Left lobe of liver (tissue), 2 donors: Measurements from ENCODE around the gene CCM2L. TPM values are rescaled to one million over a fixed set of nuclear protein-coding genes. Genes with fewer than 3 reads are reported as not detected.
A peak's percentile ranks its signal among the peaks of the same experiment; 100 is the strongest.
"Not testable (repeated sequence)": the region's sequence is repeated elsewhere in the genome, so short reads cannot be mapped to it uniquely, and the experiment has no call there.

Experiments
- ATAC-seq: fragments of 200-7000 bp; cut with Tn5 transposase; one replicate; pipeline ENCODE4 v1.9.1; 2020; ENCODE audit warnings: mild to moderate bottlenecking, moderate library complexity
- DNase-seq: peaks from one replicate; pipeline ENCODE4 v3.0.0-alpha.2; 2020; ENCODE audit warnings: low spot score
- total RNA-seq: library from RNA; stranded (reverse); gene quantifications from one replicate; pipeline ENCODE4 v1.2.1, GENCODE V29; 2021
- donor health status: DM: no; HTN: no; CAD: no; lungs with moderate emphysema.
- donor health status: DM: no; HTN: yes; CAD: no.

Gene CCM2L
- total RNA-seq, 1 donor from 2014 or later, result 1.5 TPM

GRCh38 chr20:32028647-32029372 is 18.6 kb downstream of the CCM2L start:
- ATAC-seq, result no peak
- no peak for DNase-seq

- ATAC-seq, result no peak
- no peak for DNase-seq
Measured at GRCh38 chr20:32029561-32029960, 19.3 kb downstream of the CCM2L start.

GRCh38 chr20:32031007-32031958 is 21.0 kb downstream of the CCM2L start:
- peak; percentile 95 for ATAC-seq

GRCh38 chr20:32033316-32033715 is 23.1 kb downstream of the CCM2L start:
- DNase-seq (no peak), ATAC-seq (no peak)

More at GRCh38 chr20:32031007-32031958, 21.0 kb downstream of the CCM2L start:
- peak; percentile 79 for DNase-seq

- DNase-seq, ATAC-seq: not testable (repeated sequence)
Measured at GRCh38 chr20:32033721-32034120, 23.5 kb downstream of the CCM2L start.

- ATAC-seq, result peak; percentile 9
- no peak for DNase-seq
Measured at GRCh38 chr20:32034581-32035425, 24.6 kb downstream of the CCM2L start.

GRCh38 chr20:32035426-32035779 is 25.2 kb downstream of the CCM2L start:
- ATAC-seq, result no peak
- no peak for DNase-seq

GRCh38 chr20:32036252-32036651 is 26.0 kb downstream of the CCM2L start:
- no peak for DNase-seq
- no peak for ATAC-seq

- ATAC-seq (no peak), DNase-seq (no peak)
Measured at GRCh38 chr20:32036716-32037485, 26.7 kb downstream of the CCM2L start.

- ATAC-seq (no peak), DNase-seq (no peak)
Measured at GRCh38 chr20:32037929-32038328, 27.7 kb downstream of the CCM2L start.

GRCh38 chr20:32040142-32040953 is 30.1 kb downstream of the CCM2L start:
- ATAC-seq (peak; percentile 63), DNase-seq (no peak)

- ATAC-seq, result no peak
Measured at GRCh38 chr20:32045999-32046398, 35.8 kb downstream of the CCM2L start.

GRCh38 chr20:32050324-32050841 is 40.1 kb downstream of the CCM2L start:
- no peak for DNase-seq
- no peak for ATAC-seq

More at GRCh38 chr20:32045999-32046398, 35.8 kb downstream of the CCM2L start:
- no peak for DNase-seq

GRCh38 chr20:32050851-32051556 is 40.8 kb downstream of the CCM2L start:
- ATAC-seq (peak; percentile 67), DNase-seq (no peak)

- ATAC-seq (no peak), DNase-seq (no peak)
Measured at GRCh38 chr20:32051720-32052089, 41.5 kb downstream of the CCM2L start.

- peak; percentile 68 for ATAC-seq
Measured at GRCh38 chr20:32052090-32052777, 42.0 kb downstream of the CCM2L start, which contains the start of gene HCK. HCK (plus strand) TSS chr20:32052242.

GRCh38 chr20:32052778-32053362 is 42.6 kb downstream of the CCM2L start:
- ATAC-seq, result peak; percentile 64
- no peak for DNase-seq

More at GRCh38 chr20:32052090-32052777, 42.0 kb downstream of the CCM2L start, which contains the start of gene HCK:
- no peak for DNase-seq
